ENCODE results near the gene ATP6V0A4.
"Not testable (repeated sequence)": the region's sequence is repeated elsewhere in the genome, so short reads cannot be mapped to it uniquely, and the experiment has no call there.

GRCh38 chr7:138688037-138688436, 110.0 kb downstream of the ATP6V0A4 start:
- TF ChIP-seq, protein P1, sequence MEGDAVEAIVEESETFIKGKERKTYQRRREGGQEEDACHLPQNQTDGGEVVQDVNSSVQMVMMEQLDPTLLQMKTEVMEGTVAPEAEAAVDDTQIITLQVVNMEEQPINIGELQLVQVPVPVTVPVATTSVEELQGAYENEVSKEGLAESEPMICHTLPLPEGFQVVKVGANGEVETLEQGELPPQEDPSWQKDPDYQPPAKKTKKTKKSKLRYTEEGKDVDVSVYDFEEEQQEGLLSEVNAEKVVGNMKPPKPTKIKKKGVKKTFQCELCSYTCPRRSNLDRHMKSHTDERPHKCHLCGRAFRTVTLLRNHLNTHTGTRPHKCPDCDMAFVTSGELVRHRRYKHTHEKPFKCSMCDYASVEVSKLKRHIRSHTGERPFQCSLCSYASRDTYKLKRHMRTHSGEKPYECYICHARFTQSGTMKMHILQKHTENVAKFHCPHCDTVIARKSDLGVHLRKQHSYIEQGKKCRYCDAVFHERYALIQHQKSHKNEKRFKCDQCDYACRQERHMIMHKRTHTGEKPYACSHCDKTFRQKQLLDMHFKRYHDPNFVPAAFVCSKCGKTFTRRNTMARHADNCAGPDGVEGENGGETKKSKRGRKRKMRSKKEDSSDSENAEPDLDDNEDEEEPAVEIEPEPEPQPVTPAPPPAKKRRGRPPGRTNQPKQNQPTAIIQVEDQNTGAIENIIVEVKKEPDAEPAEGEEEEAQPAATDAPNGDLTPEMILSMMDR (IDR thresholded peaks at IDR 0.05 in 4 of 5, conservative IDR thresholded peaks at IDR 0.05 in 1 of 5) = not testable (repeated sequence)
- not testable (repeated sequence) for TF ChIP-seq POLR2A (IDR thresholded peaks at IDR 0.05)
